Adrenal gland (tissue), 5 donors: ENCODE results near the gene TADA2B.

Experiments
- CTCF ChIP-seq, 6 experiments: fragments of 450-650 bp in 4 of 6; fragments of 200-600 bp in 2 of 6; sonication (generic) in 1 of 6; IDR thresholded peaks; 1 replicate in 5 of 6; 2 replicates in 1 of 6; pipeline versions ENCODE4 v1.5.1 to v1.8.0; 2016 to 2021; ENCODE audit warnings: antibody characterized with exemption in 6 of 6, mild to moderate bottlenecking in 2 of 6, moderate library complexity in 1 of 6
- POLR2A ChIP-seq, 2 donors: fragments of 450-650 bp; IDR thresholded peaks; one replicate each; pipeline ENCODE4 v1.6.1; 2017; ENCODE audit warnings: antibody characterized with exemption in 2 of 2, mild to moderate bottlenecking in 2 of 2, moderate library complexity in 1 of 2
- donor health status: DM: no; HTN: no; CAD: no.

GRCh38 chr4:7092026-7092425, 48.9 kb downstream of the TADA2B start:
- TF ChIP-seq POLR2A (IDR thresholded peaks at IDR 0.05) = no peak
- no peak for TF ChIP-seq CTCF (IDR thresholded peaks at IDR 0.05)
